GM12801 (cell line): Measurements from ENCODE around the gene MB.

Source experiments
- CTCF ChIP-seq: IDR thresholded peaks from one replicate; pipeline ENCODE4 v1.5.1; 2011; ENCODE audit warnings: control low read depth; ENCODE audit not compliant: insufficient read length; ENCODE audit errors: extremely low read depth

Gene MB

DNA sequence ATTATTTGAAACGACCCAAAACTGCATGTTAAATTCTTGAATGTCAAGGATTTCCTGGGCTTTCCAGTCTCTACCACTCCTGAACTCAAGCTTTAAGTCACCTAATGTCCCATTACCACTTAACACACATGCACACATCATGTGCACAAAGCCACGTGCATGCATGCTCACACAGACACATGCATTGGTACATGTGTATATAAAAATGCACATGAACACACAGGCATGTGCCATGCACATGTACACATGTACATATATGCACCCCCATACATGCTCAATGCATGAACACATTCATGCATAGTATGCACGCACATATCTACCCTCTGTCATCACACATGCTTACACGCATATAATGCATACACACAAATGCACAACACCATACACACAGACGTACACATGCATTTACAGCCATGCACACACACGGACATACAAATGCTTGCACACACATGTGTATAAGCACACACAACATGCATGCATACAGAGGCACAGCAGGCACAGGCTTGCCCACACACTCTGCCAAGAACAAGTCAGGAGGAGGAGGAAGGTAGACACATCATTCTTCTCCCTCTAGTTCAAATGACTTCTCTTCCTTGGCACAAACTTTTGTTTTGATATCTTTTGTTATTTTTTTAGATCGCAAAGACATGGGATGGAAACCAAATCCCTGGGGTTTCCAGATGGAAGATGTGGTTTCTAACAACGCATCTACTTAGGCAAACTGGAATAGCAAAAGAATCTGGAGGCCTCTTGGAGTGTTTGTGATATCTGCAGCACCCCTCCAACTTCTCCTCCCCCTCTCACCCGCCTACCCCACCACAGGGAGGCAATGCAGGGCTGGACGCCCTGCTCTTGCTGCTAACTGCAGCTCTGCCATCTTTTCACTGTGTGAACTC is 51.9 kb downstream of the MB start:
- TF ChIP-seq CTCF: no peak

GRCh38 chr22:35563211-35563610 is 53.9 kb downstream of the MB start:
- no peak for TF ChIP-seq CTCF

DNA sequence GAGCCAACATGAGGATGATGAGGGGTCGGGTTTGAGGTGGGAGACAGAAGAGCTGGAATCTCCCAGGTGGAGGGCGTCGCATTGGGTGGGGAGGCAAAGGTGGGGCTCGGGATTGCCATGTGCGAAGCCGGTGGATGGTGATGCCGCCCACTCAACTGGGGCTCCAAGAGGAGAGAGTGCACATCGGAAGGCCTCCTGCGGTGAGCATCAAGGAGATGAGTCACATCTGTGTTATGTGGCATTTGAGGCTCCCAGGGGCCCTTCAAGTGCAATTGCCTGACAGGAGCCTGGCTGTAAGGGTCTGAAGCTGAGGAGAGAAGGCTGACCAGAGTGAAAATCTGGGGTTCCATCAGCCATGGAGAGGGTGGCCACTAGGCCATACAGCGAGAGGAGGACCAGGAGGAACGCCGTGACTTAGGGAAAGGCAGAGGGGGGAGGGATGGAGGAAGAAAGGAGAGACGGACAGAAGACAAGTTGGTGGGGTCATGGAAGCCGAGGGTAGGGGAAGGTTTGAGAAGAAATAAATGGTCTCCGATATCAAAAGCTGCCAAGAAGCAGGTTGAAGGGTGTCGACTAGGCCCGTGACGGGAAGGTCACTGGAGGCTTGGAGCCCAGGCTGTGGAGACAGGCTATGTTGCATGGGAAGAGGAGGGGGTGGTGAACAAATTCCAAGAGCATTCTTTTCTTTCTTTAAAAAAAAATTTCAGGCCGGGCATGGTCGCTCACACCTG is 55.2 kb downstream of the MB start:
- no peak for TF ChIP-seq CTCF

DNA sequence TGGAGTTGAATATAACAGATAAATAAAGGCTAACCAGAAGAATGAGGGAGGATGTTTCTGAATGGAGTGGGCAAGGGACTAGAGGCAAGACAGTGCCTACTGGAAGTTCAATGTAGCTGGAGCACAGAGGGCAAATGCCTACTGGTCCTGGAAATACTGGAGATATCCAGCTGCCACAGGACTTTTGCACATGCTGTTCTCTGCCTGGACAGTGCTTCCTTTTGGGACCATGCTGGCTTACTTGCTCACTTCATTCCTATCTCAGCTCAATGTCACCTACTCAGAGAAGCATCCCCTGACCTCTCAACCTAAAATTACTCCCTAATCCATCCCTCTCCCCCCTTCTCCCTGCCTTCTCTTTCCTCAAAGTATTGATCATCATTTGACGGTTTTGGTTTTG is 56.3 kb downstream of the MB start:
- no peak for TF ChIP-seq CTCF

GRCh38 chr22:35560366-35560765 is 56.8 kb downstream of the MB start:
- TF ChIP-seq CTCF: no peak

GRCh38 chr22:35559354-35560005 is 57.6 kb downstream of the MB start:
- no peak for TF ChIP-seq CTCF

DNA sequence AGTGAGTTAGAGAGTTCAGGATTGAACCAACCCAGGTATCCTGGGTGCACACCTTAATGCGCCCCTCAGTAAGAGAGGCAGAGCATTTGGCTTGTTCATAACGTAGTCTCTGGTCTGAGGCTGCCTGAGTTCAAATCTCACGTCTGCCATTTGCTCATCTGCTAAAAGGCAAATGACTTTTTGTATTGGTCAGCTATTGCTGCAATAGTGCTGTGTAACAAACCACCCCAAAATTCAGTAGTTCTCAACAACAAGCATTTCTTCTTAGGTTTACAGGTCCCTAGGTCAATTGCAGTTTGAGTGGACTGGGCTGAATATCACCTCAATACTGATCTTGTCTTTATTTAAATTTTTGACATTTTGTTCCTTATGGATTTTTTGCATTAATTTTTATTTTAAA is 58.4 kb downstream of the MB start:
- no peak for TF ChIP-seq CTCF
